Skeletal muscle cell (primary cell): ENCODE measurements around the gene RNU1-3.
"Not testable (repeated sequence)": the region's sequence is repeated elsewhere in the genome, so short reads cannot be mapped to it uniquely, and the experiment has no call there.

Experiments used
- DNase-seq: peaks from one replicate; pipeline ENCODE4 v3.0.0-alpha.2; 2010; ENCODE audit warnings: low read depth
- H3K4me3 ChIP-seq: 2 replicates; pipeline ENCODE4 v1.5.1; 2011; ENCODE audit warnings: low read depth, mild to moderate bottlenecking, control low read depth, low read length, moderate library complexity

RNU1-3 gene

DNA sequence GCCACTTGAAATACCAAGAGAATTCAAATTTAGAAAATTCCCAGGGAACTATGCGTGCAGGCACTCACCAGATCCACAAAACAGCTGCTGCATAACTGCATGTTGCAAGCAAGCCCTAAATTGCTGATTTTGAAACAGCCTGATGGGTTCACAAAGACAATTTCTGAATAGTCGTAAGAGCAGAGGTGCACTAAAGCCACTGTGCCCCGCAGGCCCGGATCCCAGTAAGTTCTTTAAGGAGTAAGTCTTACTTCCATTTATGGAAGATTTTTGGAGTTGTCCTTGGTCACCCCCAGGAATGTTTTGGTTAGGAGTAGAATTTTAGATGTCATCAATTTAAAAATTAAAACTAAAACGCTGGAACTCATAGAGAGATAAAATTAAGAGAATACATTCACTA lies 7.2 kb upstream of the RNU1-3 start:
- not testable (repeated sequence) for DNase-seq, H3K4me3 ChIP-seq

DNA sequence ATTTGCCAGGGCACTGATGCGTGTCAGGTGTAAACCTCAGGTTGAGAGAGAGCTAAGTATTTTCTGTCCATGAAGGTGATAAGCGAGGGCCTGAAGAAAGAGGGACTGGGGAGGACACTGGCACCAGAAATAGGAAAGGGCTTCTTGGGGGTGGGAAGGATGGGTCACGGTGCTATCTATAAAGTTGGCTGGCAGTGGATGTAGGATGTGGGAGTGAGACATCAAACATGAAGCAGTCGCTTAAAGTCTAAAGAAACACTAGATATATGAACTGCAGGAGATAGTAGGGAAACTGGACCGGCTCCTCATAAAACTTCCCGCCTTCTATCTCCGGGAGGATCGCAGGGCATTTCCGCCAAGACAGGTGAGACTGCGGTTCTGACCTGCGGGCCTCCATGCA lies 912 bp downstream of the RNU1-3 start:
- DNase-seq, H3K4me3 ChIP-seq: not testable (repeated sequence)

DNA sequence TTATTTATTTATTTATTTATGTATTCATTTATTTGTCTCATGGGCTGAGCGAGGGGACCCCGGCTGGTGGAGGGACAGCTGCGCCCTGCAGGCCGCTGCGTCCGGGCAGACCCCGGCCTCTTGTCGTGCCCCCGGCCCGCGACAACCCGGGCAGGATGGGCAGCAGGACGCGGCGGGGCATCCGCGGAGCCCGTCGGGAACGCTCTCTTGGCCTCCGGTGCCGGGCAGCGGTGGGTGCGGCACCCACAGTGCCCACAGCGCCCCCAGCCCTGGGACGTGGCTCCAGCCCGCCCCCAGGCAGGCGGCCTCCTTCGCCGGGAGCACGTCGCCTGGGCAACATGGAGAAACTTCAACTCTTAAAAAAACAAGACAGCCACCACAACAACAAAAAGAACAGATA lies 8.5 kb downstream of the RNU1-3 start:
- not testable (repeated sequence) for DNase-seq, H3K4me3 ChIP-seq

DNA sequence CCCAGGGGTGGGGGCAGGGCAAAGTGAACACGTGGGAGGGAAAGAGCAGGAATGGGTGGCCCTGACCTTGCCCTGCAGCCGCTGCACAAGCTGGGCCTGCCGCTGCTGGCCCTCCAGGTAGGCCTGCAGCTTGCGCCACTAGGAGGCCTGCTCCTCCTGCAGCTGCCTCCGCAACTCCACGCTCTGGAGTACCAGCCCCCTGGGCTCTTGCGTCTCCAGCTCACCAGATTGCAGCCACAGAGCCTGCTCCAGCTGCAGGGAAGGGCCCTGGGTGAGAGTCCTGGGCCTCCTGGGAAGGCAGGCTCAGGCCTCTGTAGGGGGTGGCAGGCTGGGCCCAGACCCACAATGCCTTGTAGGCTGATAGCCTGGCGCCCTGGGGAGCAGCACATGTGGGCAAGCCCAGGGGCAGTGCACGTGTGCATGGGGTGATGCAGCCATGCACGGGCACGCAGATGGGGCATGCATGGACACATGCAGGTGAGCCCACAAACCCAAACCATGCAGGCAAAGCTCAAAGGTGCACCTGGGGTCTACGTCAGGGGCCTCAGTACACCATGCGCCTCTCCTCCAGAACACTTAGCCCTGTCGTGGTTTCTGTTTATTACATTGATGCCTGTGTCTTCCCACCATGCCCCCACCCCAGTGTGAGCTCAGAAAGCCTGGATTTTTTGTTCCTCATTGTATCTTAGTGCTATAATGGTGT lies 9.6 kb downstream of the RNU1-3 start:
- not testable (repeated sequence) for H3K4me3 ChIP-seq, DNase-seq

DNA sequence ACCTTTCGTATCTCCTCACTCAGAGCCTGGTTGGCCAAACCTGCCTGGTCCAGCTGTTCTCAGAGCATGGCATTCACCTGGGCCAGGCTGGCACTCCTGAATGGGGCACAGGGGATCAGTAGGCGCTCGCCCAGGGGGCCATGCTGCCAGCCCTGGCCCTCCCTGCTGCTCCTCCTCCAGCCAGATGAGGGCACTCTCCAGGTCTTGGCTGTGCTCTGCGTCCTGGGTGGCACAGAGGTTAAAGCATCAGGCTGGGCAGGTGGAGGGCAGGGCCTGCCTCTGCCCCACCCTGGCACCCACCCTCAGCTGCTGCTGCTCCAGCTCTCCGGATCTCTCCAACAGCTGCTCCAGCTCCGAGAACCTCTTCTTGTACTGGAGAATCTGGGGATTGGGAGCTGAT lies 10.2 kb downstream of the RNU1-3 start:
- not testable (repeated sequence) for H3K4me3 ChIP-seq, DNase-seq

DNA sequence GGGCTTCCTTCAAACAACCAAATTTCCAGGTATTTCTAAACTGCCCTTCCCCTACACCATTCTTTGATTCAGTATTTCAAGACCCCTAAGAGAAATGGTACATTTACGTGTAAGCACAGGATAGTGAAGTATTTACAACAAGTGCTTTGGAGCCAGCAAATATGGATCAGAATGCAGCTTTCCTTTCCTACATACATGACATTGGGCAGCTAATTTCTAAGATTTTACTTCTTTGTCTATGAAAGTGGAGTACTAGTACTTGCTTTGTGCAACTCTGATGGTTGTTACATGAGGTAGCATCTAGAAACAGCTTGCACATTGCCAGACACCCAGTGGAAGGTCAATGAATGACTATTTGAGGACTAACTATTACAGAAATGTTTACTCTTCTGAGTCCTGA lies 15.2 kb downstream of the RNU1-3 start:
- not testable (repeated sequence) for DNase-seq, H3K4me3 ChIP-seq

DNA sequence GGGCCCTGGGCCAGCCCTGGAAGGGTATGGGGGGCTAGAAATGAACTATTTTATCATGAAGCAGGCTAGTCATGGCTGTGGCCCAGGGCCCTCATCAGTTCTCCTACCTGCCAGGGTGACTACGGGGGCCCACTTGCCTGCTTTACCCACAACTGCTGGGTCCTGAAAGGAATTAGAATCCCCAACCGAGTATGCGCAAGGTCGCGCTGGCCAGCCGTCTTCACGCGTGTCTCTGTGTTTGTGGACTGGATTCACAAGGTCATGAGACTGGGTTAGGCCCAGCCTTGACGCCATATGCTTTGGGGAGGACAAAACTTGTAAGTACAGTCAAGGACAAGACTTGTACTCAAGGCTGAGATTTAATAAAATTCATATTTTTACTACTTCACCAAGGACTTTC lies 16.8 kb downstream of the RNU1-3 start:
- H3K4me3 ChIP-seq, DNase-seq: not testable (repeated sequence)

DNA sequence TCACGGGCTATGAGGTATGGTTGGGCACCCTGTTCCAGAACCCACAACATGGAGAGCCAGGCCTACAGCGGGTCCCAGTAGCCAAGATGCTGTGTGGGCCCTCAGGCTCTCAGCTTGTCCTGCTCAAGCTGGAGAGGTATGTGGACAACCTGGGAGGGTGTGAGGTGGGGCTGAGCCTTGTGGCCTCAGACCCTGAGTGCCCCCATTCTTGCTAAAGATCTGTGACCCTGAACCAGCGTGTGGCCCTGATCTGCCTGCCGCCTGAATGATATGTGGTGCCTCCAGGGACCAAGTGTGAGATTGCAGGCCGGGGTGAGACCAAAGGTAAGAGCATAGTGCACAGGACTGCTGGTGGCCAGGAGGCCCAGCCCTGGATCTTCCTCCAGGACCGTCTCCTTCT lies 17.4 kb downstream of the RNU1-3 start:
- not testable (repeated sequence) for DNase-seq, H3K4me3 ChIP-seq

DNA sequence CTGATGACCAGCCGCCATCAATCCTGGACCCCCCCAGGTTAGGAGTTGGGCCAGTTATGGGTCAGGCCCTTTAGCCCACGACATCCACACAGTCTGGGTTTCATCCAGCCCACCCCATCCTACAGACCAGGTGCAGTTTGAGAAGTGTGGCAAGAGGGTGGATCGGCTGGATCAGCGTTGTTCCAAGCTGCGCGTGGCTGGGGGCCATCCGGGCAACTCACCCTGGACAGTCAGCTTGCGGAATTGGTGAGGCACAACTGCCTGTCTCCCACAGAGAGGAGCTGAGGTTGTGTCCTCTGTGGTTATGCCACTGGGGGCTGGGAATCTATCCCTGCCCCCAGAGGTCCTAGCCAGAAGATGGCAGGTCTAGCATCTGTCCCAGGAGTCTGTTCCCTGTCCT lies 18.0 kb downstream of the RNU1-3 start:
- DNase-seq, H3K4me3 ChIP-seq: not testable (repeated sequence)

DNA sequence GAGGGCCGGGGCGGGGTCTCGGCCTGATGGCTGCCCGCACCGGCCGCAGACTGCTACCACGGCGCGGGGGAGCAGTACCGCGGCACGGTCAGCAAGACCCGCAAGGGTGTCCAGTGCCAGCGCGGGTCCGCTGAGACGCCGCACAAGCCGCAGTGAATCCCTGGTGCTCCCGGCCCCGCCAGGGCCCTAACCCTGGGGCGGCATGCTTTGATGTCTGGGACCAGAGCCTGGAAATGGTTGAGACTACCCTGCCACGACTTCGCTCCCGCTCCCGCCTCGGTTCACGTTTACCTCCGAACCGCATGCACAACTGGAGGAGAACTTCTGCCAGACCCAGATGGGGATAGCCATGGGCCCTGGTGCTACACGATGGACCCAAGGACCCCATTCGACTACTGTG lies 18.5 kb downstream of the RNU1-3 start:
- H3K4me3 ChIP-seq, DNase-seq: not testable (repeated sequence)

DNA sequence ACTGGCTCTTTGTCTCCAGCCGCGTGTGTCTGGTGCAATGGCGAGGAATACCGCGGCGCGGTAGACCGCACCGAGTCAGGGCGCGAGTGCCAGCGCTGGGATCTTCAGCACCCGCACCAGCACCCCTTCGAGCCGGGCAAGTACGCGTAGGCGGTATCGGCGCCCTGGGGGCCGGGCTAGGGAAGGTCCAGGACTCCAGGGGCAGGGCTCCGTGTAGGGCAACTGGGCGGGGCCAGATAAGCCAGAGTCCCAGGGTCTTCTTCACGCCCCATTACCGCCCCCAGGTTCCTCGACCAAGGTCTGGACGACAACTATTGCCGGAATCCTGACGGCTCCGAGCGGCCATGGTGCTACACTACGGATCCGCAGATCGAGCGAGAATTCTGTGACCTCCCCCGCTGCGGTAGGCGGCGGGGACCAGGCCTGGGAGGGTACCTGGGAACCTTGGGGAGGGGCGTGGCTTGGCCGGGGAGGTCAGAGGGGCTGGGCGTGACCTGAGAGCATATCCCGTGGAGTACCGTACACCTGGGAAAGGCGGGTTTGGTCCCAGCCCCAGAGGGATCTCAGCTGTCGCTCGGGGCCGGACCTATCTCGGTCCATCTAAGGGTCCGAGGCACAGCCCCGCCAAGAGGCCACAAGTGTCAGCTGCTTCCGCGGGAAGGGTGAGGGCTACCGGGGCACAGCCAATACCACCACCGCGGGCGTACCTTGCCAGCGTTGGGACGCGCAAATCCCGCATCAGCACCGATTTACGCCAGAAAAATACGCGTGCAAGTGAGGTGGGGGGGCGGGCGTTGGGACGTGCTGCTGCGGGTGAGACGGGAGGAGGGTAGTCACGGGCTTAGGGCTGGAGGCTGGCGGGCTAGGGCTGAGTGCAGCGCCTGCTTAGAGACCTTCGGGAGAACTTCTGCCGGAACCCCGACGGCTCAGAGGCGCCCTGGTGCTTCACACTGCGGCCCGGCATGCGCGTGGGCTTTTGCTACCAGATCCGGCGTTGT lies 19.3 kb downstream of the RNU1-3 start:
- H3K4me3 ChIP-seq, DNase-seq: not testable (repeated sequence)

DNA sequence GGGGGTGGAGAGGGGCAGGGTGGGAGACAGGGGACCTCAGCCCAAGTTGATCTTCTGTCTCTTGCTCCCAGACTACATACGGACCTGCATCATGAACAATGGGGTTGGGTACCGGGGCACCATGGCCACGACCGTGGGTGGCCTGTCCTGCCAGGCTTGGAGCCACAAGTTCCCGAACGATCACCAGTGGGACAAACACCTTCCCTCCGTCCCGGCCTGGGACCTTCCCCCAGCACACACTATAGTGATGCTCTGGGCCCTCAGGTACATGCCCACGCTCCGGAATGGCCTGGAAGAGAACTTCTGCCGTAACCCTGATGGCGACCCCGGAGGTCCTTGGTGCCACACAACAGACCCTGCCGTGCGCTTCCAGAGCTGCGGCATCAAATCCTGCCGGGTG lies 20.0 kb downstream of the RNU1-3 start:
- not testable (repeated sequence) for H3K4me3 ChIP-seq, DNase-seq

DNA sequence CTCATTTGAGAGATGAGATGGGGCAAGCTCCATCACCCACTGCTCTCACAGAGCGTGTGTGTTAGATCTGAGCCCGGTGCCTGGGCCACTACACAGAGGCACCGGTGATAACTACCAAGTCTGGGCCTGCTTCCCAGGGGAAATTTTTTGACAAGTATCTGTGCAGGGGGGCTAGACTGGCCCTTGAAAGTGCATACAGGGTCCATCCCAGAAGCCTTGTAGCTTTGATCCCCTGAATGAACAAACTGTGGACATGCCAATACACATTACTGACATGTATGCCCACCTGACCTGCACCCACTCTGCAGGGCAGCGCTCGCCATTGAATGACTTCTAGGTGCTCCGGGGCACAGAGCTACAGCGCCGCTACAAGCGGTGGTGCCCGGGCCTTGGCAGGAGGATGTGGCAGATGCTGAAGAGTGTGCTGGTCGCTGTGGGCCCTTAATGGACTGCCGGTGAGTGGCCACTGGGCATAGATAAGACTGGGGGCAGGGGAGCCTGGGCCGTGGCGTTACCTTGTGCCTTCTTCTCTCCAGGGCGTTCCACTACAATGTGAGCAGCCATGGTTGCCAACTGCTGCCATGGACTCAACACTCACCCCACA lies 20.6 kb downstream of the RNU1-3 start:
- DNase-seq, H3K4me3 ChIP-seq: not testable (repeated sequence)

DNA sequence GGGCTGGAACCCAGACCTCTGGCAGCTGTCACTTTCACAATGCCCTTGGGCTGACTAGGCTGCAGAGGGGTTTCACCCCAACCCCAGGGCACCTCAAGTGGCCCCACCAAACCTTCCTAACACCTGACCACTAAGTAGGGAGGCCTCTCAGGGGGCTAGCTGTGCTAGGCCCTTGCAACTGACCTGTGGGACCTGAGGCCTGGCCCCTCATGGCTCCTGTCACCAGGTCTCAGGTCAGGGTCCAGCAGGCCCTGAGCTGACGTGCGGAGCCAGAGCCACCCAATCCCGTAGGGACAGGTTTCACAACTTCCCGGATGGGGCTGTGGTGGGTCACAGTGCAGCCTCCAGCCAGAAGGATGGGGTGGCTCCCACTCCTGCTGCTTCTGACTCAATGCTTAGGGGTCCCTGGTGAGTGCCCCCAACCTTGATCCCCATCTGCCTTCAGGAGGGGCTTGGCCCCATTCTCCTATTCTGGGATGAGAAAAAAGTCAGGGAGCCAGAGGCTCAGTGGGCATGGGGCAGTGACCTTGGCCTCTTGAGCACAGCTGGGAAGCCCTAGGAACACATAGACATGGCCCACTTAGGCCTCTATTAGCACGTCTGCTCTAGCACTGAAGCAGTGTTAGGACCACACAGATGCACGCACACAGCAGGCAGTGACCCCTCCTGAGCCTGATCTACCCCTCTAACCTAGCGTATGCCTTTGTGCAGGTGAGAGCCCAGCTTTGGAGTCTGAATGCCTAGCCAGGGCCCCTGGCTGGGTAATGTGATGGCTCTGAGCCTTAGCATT lies 21.3 kb downstream of the RNU1-3 start:
- DNase-seq, H3K4me3 ChIP-seq: not testable (repeated sequence)

DNA sequence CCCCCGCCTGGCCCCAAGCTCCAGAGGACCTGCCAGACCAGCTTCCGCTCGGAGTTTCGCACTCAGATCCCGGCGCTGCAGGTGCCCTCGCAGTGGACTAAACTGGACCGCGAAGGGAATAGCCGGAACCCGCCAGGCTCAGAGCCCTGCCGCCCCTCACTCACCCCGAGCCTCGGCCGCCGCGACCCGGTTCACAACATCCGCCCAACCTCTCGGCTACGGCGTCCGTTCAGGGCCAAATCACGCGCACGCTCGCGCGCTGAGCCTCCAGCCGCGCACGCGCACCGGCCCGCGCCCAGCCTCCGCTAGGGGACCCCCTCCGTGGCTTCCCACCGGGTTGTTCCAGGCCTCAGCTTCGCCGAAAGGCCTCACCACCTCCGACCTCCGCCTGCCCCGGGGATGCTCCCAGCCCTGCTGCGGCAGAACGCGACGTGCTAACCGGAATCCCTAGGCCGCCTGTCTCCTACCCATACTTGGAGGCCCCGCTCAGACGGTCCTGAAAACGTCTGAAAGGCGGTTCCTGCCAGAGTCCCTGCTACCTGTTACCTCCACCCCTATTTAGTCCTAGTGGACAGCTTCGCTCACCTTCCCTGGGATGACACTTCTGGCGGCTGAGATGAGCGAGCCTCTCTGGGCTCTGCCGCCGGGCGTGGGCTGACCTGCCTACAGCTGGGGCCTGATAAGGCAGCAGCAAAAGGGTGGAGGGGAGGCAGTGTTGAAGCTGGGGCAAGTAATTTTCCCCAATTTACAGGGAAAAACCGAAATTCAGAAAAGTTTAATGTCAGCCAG lies 22.1 kb downstream of the RNU1-3 start:
- DNase-seq: peak; percentile 83
- H3K4me3 ChIP-seq: peak overlapping the region; percentile 77

DNA sequence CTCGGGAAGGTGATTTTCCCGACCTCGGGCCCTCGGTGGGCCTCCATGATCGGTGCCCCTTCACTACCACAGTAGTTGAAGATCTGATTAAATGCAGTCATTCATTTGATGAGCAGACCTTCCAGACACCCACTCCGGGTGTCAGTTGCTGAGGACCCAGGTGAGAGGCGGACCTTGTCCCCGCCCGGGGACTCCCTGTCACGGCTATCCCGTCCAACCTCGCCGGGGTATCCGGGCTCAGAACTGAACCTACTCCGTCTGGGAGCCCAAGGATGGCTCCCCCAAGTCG lies 22.6 kb downstream of the RNU1-3 start:
- peak overlapping the region; percentile 77 for H3K4me3 ChIP-seq
- DNase-seq: no peak

DNA sequence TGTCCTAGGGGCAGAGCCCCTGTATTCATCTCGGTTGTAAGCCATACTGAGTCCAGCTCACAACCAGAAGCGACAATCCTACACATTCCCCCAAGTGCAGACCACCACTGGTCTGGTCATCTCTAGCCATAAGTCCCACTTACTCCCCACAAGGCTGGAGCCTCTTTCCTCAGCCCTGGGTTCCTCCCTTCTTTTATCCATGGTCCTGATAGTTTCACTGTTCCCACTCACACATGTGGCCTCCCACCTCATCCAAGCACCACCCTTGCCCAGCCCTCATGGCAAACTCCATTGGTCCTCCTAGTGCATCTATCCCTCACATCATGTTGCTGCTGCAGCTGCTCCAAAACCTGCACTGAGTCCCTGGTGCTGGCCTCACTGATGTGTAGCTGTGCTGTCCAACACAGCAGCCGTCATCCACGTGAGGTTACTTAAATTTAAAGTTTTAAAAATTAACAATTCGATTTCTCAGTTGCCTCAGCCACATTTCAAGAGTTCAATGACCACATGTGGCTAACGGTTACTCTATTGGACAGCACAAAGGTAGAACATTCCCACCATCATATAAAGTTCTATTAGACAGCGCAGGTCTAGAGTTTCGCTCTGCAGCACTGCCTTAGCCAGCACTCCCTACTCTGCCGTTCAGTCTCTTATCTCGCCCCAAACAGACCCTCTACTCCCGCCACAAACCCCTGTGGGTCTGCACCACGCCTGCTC lies 23.1 kb downstream of the RNU1-3 start:
- DNase-seq: not testable (repeated sequence)
- peak overlapping the region; percentile 77 for H3K4me3 ChIP-seq

DNA sequence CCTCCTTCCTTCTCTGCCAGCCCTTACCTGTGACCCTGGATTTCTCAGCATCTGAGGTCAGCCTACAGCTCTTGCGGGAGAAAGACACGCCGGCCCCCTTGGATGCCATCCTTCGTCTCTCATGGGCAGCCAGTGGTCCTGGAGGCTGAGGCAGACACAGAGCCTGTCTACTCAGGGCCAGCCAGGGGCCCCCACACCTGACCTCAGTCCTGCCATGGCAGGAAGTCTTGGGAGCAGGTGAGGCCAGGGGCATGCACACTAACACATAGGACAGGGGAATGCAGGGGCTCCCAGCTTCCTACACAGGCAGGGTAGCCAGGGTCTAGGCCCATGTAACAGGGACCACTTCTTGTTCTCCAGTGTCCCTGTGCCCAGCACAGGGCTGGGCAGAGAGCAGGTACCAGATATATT lies 23.7 kb downstream of the RNU1-3 start:
- DNase-seq, H3K4me3 ChIP-seq: not testable (repeated sequence)
